Liver (tissue), 9 donors: ENCODE measurements around the gene CAVIN1. TPM values are rescaled to one million over a fixed set of nuclear protein-coding genes. Genes with fewer than 3 reads are reported as not detected.

Experiments used
- DNase-seq: peaks from one replicate; pipeline ENCODE4 v3.0.0-alpha.2; 2017; ENCODE audit warnings: low spot score
- H3K27ac ChIP-seq, 2 donors: one replicate each; pipeline ENCODE4 v1.7.0; 2013; ENCODE audit warnings: inconsistent platforms in 2 of 2, low read length in 2 of 2, control low read depth in 1 of 2, low read depth in 1 of 2, mild to moderate bottlenecking in 1 of 2
- H3K27me3 ChIP-seq, 4 donors: one replicate each; pipeline versions ENCODE4 v1.6.1 to v1.7.0; 2013; ENCODE audit warnings: low read length in 3 of 4, inconsistent platforms in 1 of 4, mild to moderate bottlenecking in 1 of 4, moderate library complexity in 1 of 4; ENCODE audit not compliant: control insufficient read depth in 4 of 4, insufficient read depth in 4 of 4
- H3K36me3 ChIP-seq, 4 donors: one replicate each; pipeline versions ENCODE4 v1.6.1 to v1.7.0; 2013; ENCODE audit warnings: low read length in 3 of 4, mild to moderate bottlenecking in 3 of 4, low read depth in 1 of 4, moderate library complexity in 1 of 4; ENCODE audit not compliant: control insufficient read depth in 4 of 4, insufficient read depth in 3 of 4
- H3K4me1 ChIP-seq, 4 donors: one replicate each; pipeline versions ENCODE4 v1.6.1 to v1.7.0; 2013; ENCODE audit warnings: low read length in 3 of 4, mild to moderate bottlenecking in 3 of 4, moderate library complexity in 1 of 4; ENCODE audit not compliant: control insufficient read depth in 4 of 4, insufficient read depth in 4 of 4
- H3K4me3 ChIP-seq, 3 donors: one replicate each; pipeline versions ENCODE4 v1.6.1 to v1.7.0; 2013; ENCODE audit warnings: low read length in 3 of 3, control low read depth in 1 of 3, low read depth in 1 of 3, mild to moderate bottlenecking in 1 of 3
- H3K9ac ChIP-seq, 2 donors: one replicate each; pipeline ENCODE4 v1.7.0; 2013; ENCODE audit warnings: low read length in 2 of 2, mild to moderate bottlenecking in 2 of 2, moderate library complexity in 2 of 2, control low read depth in 1 of 2, low read depth in 1 of 2
- H3K9me3 ChIP-seq, 4 donors: one replicate each; pipeline versions ENCODE4 v1.6.1 to v1.7.0; 2013; ENCODE audit warnings: low read length in 3 of 4; ENCODE audit not compliant: control insufficient read depth in 4 of 4
- EGR1 ChIP-seq, 2 donors: IDR thresholded peaks; 2 replicates each; pipeline ENCODE4 v1.6.1; 2016 to 2018; ENCODE audit warnings: antibody characterized with exemption in 2 of 2, low read depth in 2 of 2
- FOXA1 ChIP-seq: IDR thresholded peaks from 2 replicates; pipeline ENCODE4 v1.6.1; 2016; ENCODE audit warnings: antibody characterized with exemption
- FOXA2 ChIP-seq: IDR thresholded peaks from 2 replicates; pipeline ENCODE4 v1.6.1; 2016; ENCODE audit warnings: antibody characterized with exemption
- GABPA ChIP-seq, 2 donors: IDR thresholded peaks in 1 of 2; conservative IDR thresholded peaks in 1 of 2; 2 replicates each; pipeline ENCODE4 v1.6.1; 2016; ENCODE audit warnings: antibody characterized with exemption in 2 of 2, mild to moderate bottlenecking in 1 of 2, moderate library complexity in 1 of 2
- HNF4A ChIP-seq, 2 donors: conservative IDR thresholded peaks; 2 replicates each; pipeline ENCODE4 v1.6.1; 2016; ENCODE audit warnings: antibody characterized with exemption in 2 of 2, mild to moderate bottlenecking in 2 of 2
- HNF4G ChIP-seq: IDR thresholded peaks from 2 replicates; pipeline ENCODE4 v1.6.1; 2016; ENCODE audit warnings: antibody characterized with exemption
- JUND ChIP-seq, 2 donors: IDR thresholded peaks; 2 replicates each; pipeline ENCODE4 v1.6.1; 2016; ENCODE audit warnings: antibody characterized with exemption in 2 of 2
- NR2F2 ChIP-seq: IDR thresholded peaks from 2 replicates; pipeline ENCODE4 v1.6.1; 2016; ENCODE audit warnings: antibody characterized with exemption
- RAD21 ChIP-seq, 2 donors: IDR thresholded peaks; 2 replicates each; pipeline ENCODE4 v1.6.1; 2016; ENCODE audit warnings: antibody characterized with exemption in 2 of 2, mild to moderate bottlenecking in 2 of 2
- RXRA ChIP-seq, 2 donors: IDR thresholded peaks; 2 replicates each; pipeline ENCODE4 v1.6.1; 2017 to 2018; ENCODE audit warnings: antibody characterized with exemption in 2 of 2, mild to moderate bottlenecking in 1 of 2
- SP1 ChIP-seq: IDR thresholded peaks from 2 replicates; pipeline ENCODE4 v1.6.1; 2018; ENCODE audit warnings: antibody characterized with exemption, mild to moderate bottlenecking
- TAF1 ChIP-seq: conservative IDR thresholded peaks from 2 replicates; pipeline ENCODE4 v1.6.1; 2016; ENCODE audit warnings: antibody characterized with exemption, mild to moderate bottlenecking
- YY1 ChIP-seq: IDR thresholded peaks from 2 replicates; pipeline ENCODE4 v1.6.1; 2016; ENCODE audit warnings: antibody characterized with exemption, mild to moderate bottlenecking
- WGBS: extraction: QIAGEN DNeasy Blood & Tissue Kit; methylation state at CpG from one replicate; pipeline ENCODE4 v1.1.7; 2013; 5-methylcytosine and 5-hydroxymethylcytosine counted together
- polyA plus RNA-seq, 2 donors: library from polyadenylated mRNA; stranded (reverse) in 1 of 2; unstranded in 1 of 2; fragments of 200-250 nt in 1 of 2; fragments of >200 nt in 1 of 2; fragmentation: Nextera tagmentation in 1 of 2; extraction: Ambion mirVana in 1 of 2; gene quantifications; one replicate each; pipeline versions ENCODE4 v1.2.1 to v1.2.3, GENCODE V29; 2013 to 2015
- total RNA-seq, 2 donors: library from RNA; depleted of rRNA; stranded (reverse); fragments of >200 nt; gene quantifications; one replicate each; pipeline ENCODE4 v1.2.3, GENCODE V29; 2014
- TF ChIP-seq, protein P1 (sequence below): IDR thresholded peaks from 2 replicates; pipeline ENCODE4 v1.6.1; 2016; ENCODE audit warnings: antibody characterized with exemption
- TF ChIP-seq, protein P2 (sequence below): IDR thresholded peaks from 2 replicates; pipeline ENCODE4 v1.6.1; 2016; ENCODE audit warnings: antibody characterized with exemption
- TF ChIP-seq, protein P3 (sequence below): fragments of 150-350 bp; IDR thresholded peaks from 2 replicates; pipeline ENCODE4 v1.5.1; 2017; ENCODE audit warnings: improper control_type of control experiment, low read depth, low read length; ENCODE audit not compliant: missing input control
- TF ChIP-seq, protein P4 (sequence below): IDR thresholded peaks from 2 replicates; pipeline ENCODE4 v1.6.1; 2016; ENCODE audit warnings: antibody characterized with exemption, mild to moderate bottlenecking
- TF ChIP-seq, protein P5 (sequence below): IDR thresholded peaks from 2 replicates; pipeline ENCODE4 v1.6.1; 2016; ENCODE audit warnings: antibody characterized with exemption
- donor health status: healthy.
- donor health status: healthy.
- donor health status: healthy.
- donor health status: healthy.
- donor health status: healthy.

Gene CAVIN1
- total and polyA plus RNA-seq, 4 donors, result 6.5 to 27.0 (median 14.4) TPM

DNA sequence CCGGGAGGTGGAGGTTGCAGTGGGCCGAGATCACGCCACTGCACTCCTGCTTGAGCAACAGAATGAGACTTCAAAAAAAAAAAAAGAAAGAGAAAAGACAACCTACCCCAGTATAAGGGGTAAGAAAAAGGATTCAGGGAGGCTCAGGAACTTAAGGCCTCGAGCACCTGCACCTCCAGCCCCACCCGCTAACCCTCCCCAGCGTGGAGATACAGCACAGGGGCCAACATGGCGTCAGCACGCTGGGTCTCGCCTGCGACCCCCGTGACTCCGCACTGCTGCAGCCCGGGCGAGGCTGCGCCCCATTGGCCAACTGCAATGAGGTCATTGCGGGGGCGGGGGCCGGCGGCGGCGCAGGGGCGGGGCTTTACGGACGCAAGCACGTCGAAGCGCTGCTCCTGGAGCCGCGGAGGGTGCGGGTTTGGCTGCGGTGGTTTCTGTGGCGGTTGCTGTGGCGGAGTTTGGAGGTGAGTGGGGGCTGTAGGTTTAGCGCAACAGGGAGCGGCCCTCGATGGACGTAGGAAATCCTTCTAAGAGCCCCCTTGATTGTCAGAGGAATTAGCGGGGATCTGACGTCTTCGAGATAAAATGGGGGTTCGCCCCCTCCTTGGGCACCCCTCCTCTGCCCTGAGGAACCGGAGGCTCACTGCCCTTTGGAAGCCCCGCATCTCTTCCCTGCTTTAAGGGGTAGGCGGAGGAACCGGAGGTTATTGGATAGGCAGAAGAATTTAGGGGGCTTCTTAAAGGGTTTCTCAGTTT is 35.6 kb upstream of the CAVIN1 start, which contains the start of gene ATP6V0A1:
TSS of gene ATP6V0A1 (plus strand) at position 382 of the 759 bp plus-strand sequence. CDS start 2,017 bp downstream, outside the sequence.
- Histone ChIP-seq H3K9me3 (no peaks in the 10 kb centered on the region), H3K9ac (peak within 1 kb of the TSS; percentile 87 to 97), H3K27ac (peak within 1 kb of the TSS; percentile 95 to 98), H3K4me1 (peaks cover 0 to 22% (median 15%) of the 10 kb centered on the region in 4 donors), H3K36me3 (peaks cover 0 to 3% (median 0%) of the 10 kb centered on the region in 4 donors), H3K4me3 (peak within 1 kb of the TSS; percentile 60 to 81 (median 70)), H3K27me3 (no peaks in the 10 kb centered on the region)
- TF ChIP-seq SP1, result peak; percentile 26
- TF ChIP-seq, protein P1, sequence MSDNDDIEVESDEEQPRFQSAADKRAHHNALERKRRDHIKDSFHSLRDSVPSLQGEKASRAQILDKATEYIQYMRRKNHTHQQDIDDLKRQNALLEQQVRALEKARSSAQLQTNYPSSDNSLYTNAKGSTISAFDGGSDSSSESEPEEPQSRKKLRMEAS, result peak; percentile 19
- TF ChIP-seq, protein P2, sequence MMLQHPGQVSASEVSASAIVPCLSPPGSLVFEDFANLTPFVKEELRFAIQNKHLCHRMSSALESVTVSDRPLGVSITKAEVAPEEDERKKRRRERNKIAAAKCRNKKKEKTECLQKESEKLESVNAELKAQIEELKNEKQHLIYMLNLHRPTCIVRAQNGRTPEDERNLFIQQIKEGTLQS, result no peak
- TF ChIP-seq, protein P3, sequence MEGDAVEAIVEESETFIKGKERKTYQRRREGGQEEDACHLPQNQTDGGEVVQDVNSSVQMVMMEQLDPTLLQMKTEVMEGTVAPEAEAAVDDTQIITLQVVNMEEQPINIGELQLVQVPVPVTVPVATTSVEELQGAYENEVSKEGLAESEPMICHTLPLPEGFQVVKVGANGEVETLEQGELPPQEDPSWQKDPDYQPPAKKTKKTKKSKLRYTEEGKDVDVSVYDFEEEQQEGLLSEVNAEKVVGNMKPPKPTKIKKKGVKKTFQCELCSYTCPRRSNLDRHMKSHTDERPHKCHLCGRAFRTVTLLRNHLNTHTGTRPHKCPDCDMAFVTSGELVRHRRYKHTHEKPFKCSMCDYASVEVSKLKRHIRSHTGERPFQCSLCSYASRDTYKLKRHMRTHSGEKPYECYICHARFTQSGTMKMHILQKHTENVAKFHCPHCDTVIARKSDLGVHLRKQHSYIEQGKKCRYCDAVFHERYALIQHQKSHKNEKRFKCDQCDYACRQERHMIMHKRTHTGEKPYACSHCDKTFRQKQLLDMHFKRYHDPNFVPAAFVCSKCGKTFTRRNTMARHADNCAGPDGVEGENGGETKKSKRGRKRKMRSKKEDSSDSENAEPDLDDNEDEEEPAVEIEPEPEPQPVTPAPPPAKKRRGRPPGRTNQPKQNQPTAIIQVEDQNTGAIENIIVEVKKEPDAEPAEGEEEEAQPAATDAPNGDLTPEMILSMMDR, result no peak
- no peak for TF ChIP-seq NR2F2
- peak; percentile 90 for TF ChIP-seq YY1
- TF ChIP-seq RAD21 (IDR thresholded peaks at IDR 0.05), result no peak
- TF ChIP-seq FOXA2, result no peak
- peak in 1 of 2 donors; percentile 81 for TF ChIP-seq JUND (IDR thresholded peaks at IDR 0.05)
- no peak for TF ChIP-seq TAF1
- no peak for TF ChIP-seq HNF4A (conservative IDR thresholded peaks at IDR 0.05)
- no peak for TF ChIP-seq HNF4G
- TF ChIP-seq EGR1 (IDR thresholded peaks at IDR 0.05; ENCODE audit: low read depth in 2 of 2), result peak; percentile 96
- TF ChIP-seq, protein P4, sequence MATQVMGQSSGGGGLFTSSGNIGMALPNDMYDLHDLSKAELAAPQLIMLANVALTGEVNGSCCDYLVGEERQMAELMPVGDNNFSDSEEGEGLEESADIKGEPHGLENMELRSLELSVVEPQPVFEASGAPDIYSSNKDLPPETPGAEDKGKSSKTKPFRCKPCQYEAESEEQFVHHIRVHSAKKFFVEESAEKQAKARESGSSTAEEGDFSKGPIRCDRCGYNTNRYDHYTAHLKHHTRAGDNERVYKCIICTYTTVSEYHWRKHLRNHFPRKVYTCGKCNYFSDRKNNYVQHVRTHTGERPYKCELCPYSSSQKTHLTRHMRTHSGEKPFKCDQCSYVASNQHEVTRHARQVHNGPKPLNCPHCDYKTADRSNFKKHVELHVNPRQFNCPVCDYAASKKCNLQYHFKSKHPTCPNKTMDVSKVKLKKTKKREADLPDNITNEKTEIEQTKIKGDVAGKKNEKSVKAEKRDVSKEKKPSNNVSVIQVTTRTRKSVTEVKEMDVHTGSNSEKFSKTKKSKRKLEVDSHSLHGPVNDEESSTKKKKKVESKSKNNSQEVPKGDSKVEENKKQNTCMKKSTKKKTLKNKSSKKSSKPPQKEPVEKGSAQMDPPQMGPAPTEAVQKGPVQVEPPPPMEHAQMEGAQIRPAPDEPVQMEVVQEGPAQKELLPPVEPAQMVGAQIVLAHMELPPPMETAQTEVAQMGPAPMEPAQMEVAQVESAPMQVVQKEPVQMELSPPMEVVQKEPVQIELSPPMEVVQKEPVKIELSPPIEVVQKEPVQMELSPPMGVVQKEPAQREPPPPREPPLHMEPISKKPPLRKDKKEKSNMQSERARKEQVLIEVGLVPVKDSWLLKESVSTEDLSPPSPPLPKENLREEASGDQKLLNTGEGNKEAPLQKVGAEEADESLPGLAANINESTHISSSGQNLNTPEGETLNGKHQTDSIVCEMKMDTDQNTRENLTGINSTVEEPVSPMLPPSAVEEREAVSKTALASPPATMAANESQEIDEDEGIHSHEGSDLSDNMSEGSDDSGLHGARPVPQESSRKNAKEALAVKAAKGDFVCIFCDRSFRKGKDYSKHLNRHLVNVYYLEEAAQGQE, result peak; percentile 43
- TF ChIP-seq RXRA (IDR thresholded peaks at IDR 0.05), result no peak
- TF ChIP-seq FOXA1, result peak; percentile 21
- TF ChIP-seq, protein P5, sequence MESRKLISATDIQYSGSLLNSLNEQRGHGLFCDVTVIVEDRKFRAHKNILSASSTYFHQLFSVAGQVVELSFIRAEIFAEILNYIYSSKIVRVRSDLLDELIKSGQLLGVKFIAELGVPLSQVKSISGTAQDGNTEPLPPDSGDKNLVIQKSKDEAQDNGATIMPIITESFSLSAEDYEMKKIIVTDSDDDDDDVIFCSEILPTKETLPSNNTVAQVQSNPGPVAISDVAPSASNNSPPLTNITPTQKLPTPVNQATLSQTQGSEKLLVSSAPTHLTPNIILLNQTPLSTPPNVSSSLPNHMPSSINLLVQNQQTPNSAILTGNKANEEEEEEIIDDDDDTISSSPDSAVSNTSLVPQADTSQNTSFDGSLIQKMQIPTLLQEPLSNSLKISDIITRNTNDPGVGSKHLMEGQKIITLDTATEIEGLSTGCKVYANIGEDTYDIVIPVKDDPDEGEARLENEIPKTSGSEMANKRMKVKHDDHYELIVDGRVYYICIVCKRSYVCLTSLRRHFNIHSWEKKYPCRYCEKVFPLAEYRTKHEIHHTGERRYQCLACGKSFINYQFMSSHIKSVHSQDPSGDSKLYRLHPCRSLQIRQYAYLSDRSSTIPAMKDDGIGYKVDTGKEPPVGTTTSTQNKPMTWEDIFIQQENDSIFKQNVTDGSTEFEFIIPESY, result no peak
- TF ChIP-seq GABPA (IDR thresholded peaks at IDR 0.05 in 1 of 2, conservative IDR thresholded peaks at IDR 0.05 in 1 of 2), result no peak
- WGBS, result 1% methylated on average over 45 of the region's 45 CpGs
- peak; percentile 97 for DNase-seq
